Stomach smooth muscle (tissue), 2 donors: Measurements from ENCODE around the gene ZNF266.
A peak's percentile ranks its signal among the peaks of the same experiment; 100 is the strongest.

Experiments
- H3K27ac ChIP-seq: one replicate; pipeline ENCODE4 v1.7.0; 2013; ENCODE audit warnings: mild to moderate bottlenecking, low read length, inconsistent platforms
- H3K27me3 ChIP-seq, 2 donors: one replicate each; pipeline ENCODE4 v1.7.0; 2013; ENCODE audit warnings: low read length in 2 of 2; ENCODE audit not compliant: insufficient read depth in 2 of 2, control insufficient read depth in 1 of 2
- H3K36me3 ChIP-seq, 2 donors: one replicate each; pipeline ENCODE4 v1.7.0; 2013; ENCODE audit warnings: low read length in 2 of 2; ENCODE audit not compliant: control insufficient read depth in 2 of 2, insufficient read depth in 2 of 2
- H3K4me1 ChIP-seq: one replicate; pipeline ENCODE4 v1.7.0; 2013; ENCODE audit warnings: low read length; ENCODE audit not compliant: control insufficient read depth, insufficient read depth
- H3K4me3 ChIP-seq, 2 donors: one replicate each; pipeline ENCODE4 v1.7.0; 2013; ENCODE audit warnings: low read length in 2 of 2
- H3K9ac ChIP-seq, 2 donors: one replicate each; pipeline ENCODE4 v1.7.0; 2013; ENCODE audit warnings: low read length in 2 of 2, mild to moderate bottlenecking in 1 of 2
- H3K9me3 ChIP-seq, 2 donors: one replicate each; pipeline ENCODE4 v1.7.0; 2013; ENCODE audit warnings: low read length in 2 of 2; ENCODE audit not compliant: control insufficient read depth in 2 of 2
- donor health status: healthy.
- donor health status: Pancreatic carcinoma.

ZNF266 gene

GRCh38 chr19:9435279-9436268, at the start of gene ZNF266:
ZNF266 (minus strand) TSS chr19:9435573; CDS start chr19:9420089, 15,484 bp downstream.
- Histone ChIP-seq H3K27ac (peak within 1 kb of the TSS; percentile 89), H3K9me3 (no peaks in the 10 kb centered on the region), H3K4me3 (peak within 1 kb of the TSS; percentile 66 to 95), H3K9ac (peak within 1 kb of the TSS; percentile 72 to 98), H3K36me3 (peaks cover 9 to 19% of the 10 kb centered on the region in 2 donors), H3K4me1 (peaks cover 16% of the 10 kb centered on the region), H3K27me3 (no peaks in the 10 kb centered on the region)

- Histone ChIP-seq H3K27ac (no peak overlapping the region), H3K9ac (no peak overlapping the region), H3K27me3 (no peaks in the 10 kb centered on the region), H3K4me1 (no peaks in the 10 kb centered on the region), H3K36me3 (no peaks in the 10 kb centered on the region), H3K4me3 (no peak overlapping the region), H3K9me3 (peaks cover 23 to 26% of the 10 kb centered on the region in 2 donors)
These were observed 49.8 kb upstream of the ZNF266 start for GRCh38 chr19:9485140-9485539.

- no peaks in the 10 kb centered on the region for H3K4me1 ChIP-seq
- H3K27ac ChIP-seq = no peak overlapping the region
- H3K4me3 ChIP-seq = no peak overlapping the region
- H3K9ac ChIP-seq = no peak overlapping the region
- H3K9me3 ChIP-seq = peaks cover 2 to 9% of the 10 kb centered on the region in 2 donors
- no peaks in the 10 kb centered on the region for H3K36me3 ChIP-seq
- H3K27me3 ChIP-seq = no peaks in the 10 kb centered on the region
These were observed 39.6 kb upstream of the ZNF266 start for GRCh38 chr19:9474975-9475374.

- H3K9ac ChIP-seq = no peak overlapping the region
These were observed 31.8 kb upstream of the ZNF266 start for GRCh38 chr19:9467161-9467560.

GRCh38 chr19:9461938-9462337, 26.6 kb upstream of the ZNF266 start:
- Histone ChIP-seq H3K9ac (no peak overlapping the region), H3K4me1 (no peaks in the 10 kb centered on the region), H3K4me3 (no peak overlapping the region), H3K36me3 (no peaks in the 10 kb centered on the region), H3K27ac (no peak overlapping the region), H3K27me3 (no peaks in the 10 kb centered on the region), H3K9me3 (peaks cover 18 to 27% of the 10 kb centered on the region in 2 donors)

More at GRCh38 chr19:9467161-9467560, 31.8 kb upstream of the ZNF266 start:
- Histone ChIP-seq H3K9me3 (peaks cover 10 to 26% of the 10 kb centered on the region in 2 donors), H3K27me3 (no peaks in the 10 kb centered on the region), H3K4me3 (no peak overlapping the region), H3K4me1 (no peaks in the 10 kb centered on the region), H3K27ac (no peak overlapping the region), H3K36me3 (no peaks in the 10 kb centered on the region)

- Histone ChIP-seq H3K4me3 (no peak overlapping the region), H3K4me1 (no peaks in the 10 kb centered on the region), H3K9me3 (peaks cover 18 to 21% of the 10 kb centered on the region in 2 donors), H3K9ac (no peak overlapping the region), H3K36me3 (no peaks in the 10 kb centered on the region), H3K27ac (no peak overlapping the region), H3K27me3 (no peaks in the 10 kb centered on the region)
These were observed 20.8 kb upstream of the ZNF266 start for GRCh38 chr19:9456018-9456689.

GRCh38 chr19:9453953-9454352, 18.6 kb upstream of the ZNF266 start:
- H3K36me3 ChIP-seq = no peaks in the 10 kb centered on the region
- peaks cover 18 to 29% of the 10 kb centered on the region in 2 donors for H3K9me3 ChIP-seq
- H3K9ac ChIP-seq = no peak overlapping the region
- H3K27ac ChIP-seq = no peak overlapping the region
- H3K4me3 ChIP-seq = no peak overlapping the region
- H3K4me1 ChIP-seq = no peaks in the 10 kb centered on the region
- H3K27me3 ChIP-seq = no peaks in the 10 kb centered on the region

- no peak overlapping the region for H3K27ac ChIP-seq
- no peaks in the 10 kb centered on the region for H3K4me1 ChIP-seq
- peaks cover 7 to 32% of the 10 kb centered on the region in 2 donors for H3K9me3 ChIP-seq
- H3K4me3 ChIP-seq = no peak overlapping the region
- no peak overlapping the region for H3K9ac ChIP-seq
- H3K27me3 ChIP-seq = no peaks in the 10 kb centered on the region
- H3K36me3 ChIP-seq = peaks cover 0 to 4% of the 10 kb centered on the region in 2 donors
These were observed 9.7 kb upstream of the ZNF266 start for GRCh38 chr19:9445037-9445436.

GRCh38 chr19:9436358-9436757, 985 bp upstream of the ZNF266 start:
- no peaks in the 10 kb centered on the region for H3K9me3 ChIP-seq
- H3K36me3 ChIP-seq = peaks cover 9 to 11% of the 10 kb centered on the region in 2 donors
- H3K27ac ChIP-seq = no peak overlapping the region
- H3K27me3 ChIP-seq = no peaks in the 10 kb centered on the region
- H3K4me3 ChIP-seq = peak overlapping the region in 1 of 2 donors; percentile 66
- H3K9ac ChIP-seq = peak overlapping the region in 1 of 2 donors; percentile 72
- peaks cover 16% of the 10 kb centered on the region for H3K4me1 ChIP-seq

- Histone ChIP-seq H3K4me1 (peaks cover 16% of the 10 kb centered on the region), H3K27me3 (no peaks in the 10 kb centered on the region), H3K36me3 (peaks cover 14 to 34% of the 10 kb centered on the region in 2 donors), H3K9ac (no peak overlapping the region), H3K27ac (no peak overlapping the region), H3K9me3 (no peaks in the 10 kb centered on the region), H3K4me3 (no peak overlapping the region)
These were observed 3.9 kb downstream of the ZNF266 start for GRCh38 chr19:9431475-9431874.
